Measurements from ENCODE around the gene GPR142. TPM values are rescaled to one million over a fixed set of nuclear protein-coding genes. Genes with fewer than 3 reads are reported as not detected.

Gene GPR142
- total RNA-seq, 2 donors from 2014 or later, result 0.35 to 0.74 TPM

DNA sequence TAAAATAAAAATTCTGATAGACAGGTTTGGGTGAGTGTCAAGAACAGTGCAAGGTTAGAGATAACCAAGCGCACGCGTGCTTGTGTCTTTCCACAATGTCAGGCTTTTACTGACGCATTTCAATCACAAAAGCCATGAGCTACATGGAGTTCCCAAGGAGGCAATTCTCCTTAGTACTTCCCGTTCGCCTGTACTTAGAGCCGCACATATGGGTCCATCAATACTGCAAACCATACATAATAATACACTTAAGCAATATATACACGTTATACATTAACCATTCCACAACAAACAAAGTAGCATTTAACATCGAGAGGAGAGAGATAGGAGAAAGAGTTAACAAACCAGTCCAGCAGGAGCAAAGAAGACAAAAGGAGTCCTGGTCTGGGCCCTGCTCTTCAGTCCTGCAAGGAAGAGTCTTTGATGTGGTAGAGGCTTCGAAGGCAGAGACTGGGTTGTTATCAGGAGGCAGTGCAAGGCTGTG, 52.7 kb downstream of the GPR142 start:
- H3K9me3 ChIP-seq, result no peaks in the 10 kb centered on the region
- H3K36me3 ChIP-seq, result no peaks in the 10 kb centered on the region
- peak overlapping the region; percentile 39 for H3K27ac ChIP-seq
- TF ChIP-seq, protein P1, sequence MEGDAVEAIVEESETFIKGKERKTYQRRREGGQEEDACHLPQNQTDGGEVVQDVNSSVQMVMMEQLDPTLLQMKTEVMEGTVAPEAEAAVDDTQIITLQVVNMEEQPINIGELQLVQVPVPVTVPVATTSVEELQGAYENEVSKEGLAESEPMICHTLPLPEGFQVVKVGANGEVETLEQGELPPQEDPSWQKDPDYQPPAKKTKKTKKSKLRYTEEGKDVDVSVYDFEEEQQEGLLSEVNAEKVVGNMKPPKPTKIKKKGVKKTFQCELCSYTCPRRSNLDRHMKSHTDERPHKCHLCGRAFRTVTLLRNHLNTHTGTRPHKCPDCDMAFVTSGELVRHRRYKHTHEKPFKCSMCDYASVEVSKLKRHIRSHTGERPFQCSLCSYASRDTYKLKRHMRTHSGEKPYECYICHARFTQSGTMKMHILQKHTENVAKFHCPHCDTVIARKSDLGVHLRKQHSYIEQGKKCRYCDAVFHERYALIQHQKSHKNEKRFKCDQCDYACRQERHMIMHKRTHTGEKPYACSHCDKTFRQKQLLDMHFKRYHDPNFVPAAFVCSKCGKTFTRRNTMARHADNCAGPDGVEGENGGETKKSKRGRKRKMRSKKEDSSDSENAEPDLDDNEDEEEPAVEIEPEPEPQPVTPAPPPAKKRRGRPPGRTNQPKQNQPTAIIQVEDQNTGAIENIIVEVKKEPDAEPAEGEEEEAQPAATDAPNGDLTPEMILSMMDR (IDR thresholded peaks at IDR 0.05), result no peak
- no peak for DNase-seq
- peaks cover 4% of the 10 kb centered on the region for H3K4me1 ChIP-seq
- H3K27me3 ChIP-seq, result no peaks in the 10 kb centered on the region
- peak overlapping the region in 1 of 2 donors; percentile 3 for H3K9ac ChIP-seq (ENCODE audit: low read depth in 2 of 2, low read length in 2 of 2)
- H3K4me3 ChIP-seq, result no peak overlapping the region
- intact Hi-C loops (cut with DNase I), result no loop called here

Other genes starting within 250 kb of the GPR142 start
- gene RPL38, start 163.8 kb upstream of the GPR142 start, total RNA-seq, result 100 to 1,000 TPM; 723 to 795 TPM
- gene TTYH2, start 153.9 kb upstream of the GPR142 start, total RNA-seq, result 1 to 10 TPM in 1 of 2 donors, under 1 TPM in 1; 0.86 to 2.9 TPM
- not detected for gene DNAI2, start 93.3 kb upstream of the GPR142 start, total RNA-seq
- 1 to 10 TPM; 2.6 to 3.2 TPM for gene KIF19, start 41.3 kb upstream of the GPR142 start, total RNA-seq
- under 1 TPM in 1 of 2 donors, not detected in 1; 0.22 TPM for gene BTBD17, start 5.6 kb upstream of the GPR142 start, total RNA-seq
- gene GPRC5C, start 64.6 kb downstream of the GPR142 start, total RNA-seq, result 100 to 1,000 TPM; 139 to 193 TPM
- gene CD300A, start 99.1 kb downstream of the GPR142 start, total RNA-seq, result 1 to 10 TPM; 3.1 to 5.6 TPM
- under 1 TPM in 1 of 2 donors, not detected in 1; 0.69 TPM for gene CD300LB, start 164.0 kb downstream of the GPR142 start, total RNA-seq
- 1 to 10 TPM in 1 of 2 donors, under 1 TPM in 1; 0.35 to 1.1 TPM for gene CD300C, start 178.6 kb downstream of the GPR142 start, total RNA-seq
- under 1 TPM in 1 of 2 donors, not detected in 1; 0.45 TPM for gene CD300H, start 200.0 kb downstream of the GPR142 start, total RNA-seq
- gene CD300LD, start 224.8 kb downstream of the GPR142 start, total RNA-seq, result not detected